Keratinocyte (primary cell): Measurements from ENCODE around the gene NECTIN1. TPM values are rescaled to one million over a fixed set of nuclear protein-coding genes. Genes with fewer than 3 reads are reported as not detected.

Source experiments
- DNase-seq: peaks from one replicate; pipeline ENCODE4 v3.0.0-alpha.2; 2011; ENCODE audit warnings: low read depth, missing footprints, low spot score
- FAIRE-seq: peaks from 2 replicates; lab custom pipeline; 2011; peaks lifted over from hg19 to GRCh38; lab: Jason Lieb, UNC
- H2AFZ ChIP-seq: 2 replicates; pipeline ENCODE4 v1.6.0; 2012; ENCODE audit warnings: low read length, control low read depth, inconsistent platforms; ENCODE audit not compliant: control insufficient read depth
- H3K27ac ChIP-seq: 2 replicates; pipeline ENCODE4 v1.5.1; 2011; ENCODE audit warnings: low read length; ENCODE audit not compliant: control insufficient read depth, insufficient read depth
- H3K27me3 ChIP-seq: 3 replicates; pipeline ENCODE4 v1.6.0; 2011; ENCODE audit warnings: low read length; ENCODE audit not compliant: control insufficient read depth, insufficient read depth; ENCODE audit errors: extremely low read depth
- H3K36me3 ChIP-seq, 2 experiments: 2 replicates in 1 of 2; 3 replicates in 1 of 2; pipeline ENCODE4 v1.5.1; 2011; ENCODE audit warnings: low read length in 2 of 2, mild to moderate bottlenecking in 1 of 2; ENCODE audit not compliant: control insufficient read depth in 2 of 2, insufficient read depth in 2 of 2; ENCODE audit errors: extremely low read depth in 1 of 2
- H3K4me1 ChIP-seq: 3 replicates; pipeline ENCODE4 v1.5.1; 2011; ENCODE audit warnings: low read length; ENCODE audit not compliant: control insufficient read depth, insufficient read depth; ENCODE audit errors: extremely low read depth
- H3K4me2 ChIP-seq: 3 replicates; pipeline ENCODE4 v1.6.0; 2011; ENCODE audit warnings: low read depth, low read length; ENCODE audit not compliant: control insufficient read depth, insufficient read depth; ENCODE audit errors: extremely low read depth
- H3K4me3 ChIP-seq, 3 experiments: fragments of 200-600 bp in 1 of 3; sonication (generic) in 1 of 3; 2 replicates in 2 of 3; 3 replicates in 1 of 3; pipeline ENCODE4 v1.5.1; 2011 to 2016; ENCODE audit warnings: low read length in 3 of 3, mild to moderate bottlenecking in 3 of 3, control low read depth in 2 of 3, inconsistent platforms in 1 of 3, low read depth in 1 of 3, mixed read lengths in 1 of 3, mixed run types in 1 of 3, moderate library complexity in 1 of 3; ENCODE audit not compliant: control insufficient read depth in 2 of 3, insufficient read depth in 2 of 3; ENCODE audit errors: extremely low read depth in 1 of 3
- H3K79me2 ChIP-seq: 2 replicates; pipeline ENCODE4 v1.6.0; 2012; ENCODE audit warnings: low read length; ENCODE audit not compliant: control insufficient read depth, insufficient read depth
- H3K9ac ChIP-seq: 3 replicates; pipeline ENCODE4 v1.6.0; 2011; ENCODE audit warnings: low read length; ENCODE audit not compliant: control insufficient read depth, insufficient read depth; ENCODE audit errors: extremely low read depth
- H3K9me1 ChIP-seq: 3 replicates; pipeline ENCODE4 v1.6.0; 2011; ENCODE audit warnings: low read length; ENCODE audit not compliant: control insufficient read depth, insufficient read depth; ENCODE audit errors: extremely low read depth
- H3K9me3 ChIP-seq: 2 replicates; pipeline ENCODE4 v1.5.1; 2012; ENCODE audit warnings: low read depth, low read length; ENCODE audit not compliant: control insufficient read depth
- H4K20me1 ChIP-seq: 3 replicates; pipeline ENCODE4 v1.6.0; 2011; ENCODE audit warnings: low read length; ENCODE audit not compliant: control insufficient read depth, insufficient read depth; ENCODE audit errors: extremely low read depth
- CTCF ChIP-seq, 3 experiments: IDR thresholded peaks in 1 of 3; conservative IDR thresholded peaks in 1 of 3; optimal IDR thresholded peaks in 1 of 3; 2 replicates in 2 of 3; 3 replicates in 1 of 3; pipeline versions ENCODE3 to v1.5.1; 2011; ENCODE audit warnings: low read length in 3 of 3, mild to moderate bottlenecking in 3 of 3, moderate library complexity in 2 of 3, control low read depth in 1 of 3, inconsistent platforms in 1 of 3; ENCODE audit not compliant: insufficient read depth in 2 of 3; ENCODE audit errors: extremely low read depth in 1 of 3
- EZH2 ChIP-seq: IDR thresholded peaks from one replicate; pipeline ENCODE4 v1.6.1; 2012; ENCODE audit warnings: inconsistent platforms, mild to moderate bottlenecking, low read length, moderate library complexity
- dilution Hi-C: fragments of 300-500 bp; cut with MboI; formaldehyde crosslinking; loops from one replicate; pipeline ENCODE4 v1.7.0; 2020; ENCODE audit warnings: low sequenced_read_pairs; ENCODE audit not compliant: extremely low pct_ligation_motif_present
- polyA plus RNA-seq, 5 experiments: library from polyadenylated mRNA; depleted of rRNA in 3 of 5; stranded (reverse) in 3 of 5; stranded (forward) in 1 of 5; unstranded in 1 of 5; fragments of >200 nt; gene quantifications; 1 replicate in 1 of 5; 2 replicates in 3 of 5; 3 replicates in 1 of 5; pipeline versions ENCODE4 v1.2.1 to v1.2.3, GENCODE V29; 2011 to 2012; ENCODE audit warnings: missing spikeins in 2 of 5, low read depth in 1 of 5, low replicate concordance in 1 of 5

Gene NECTIN1
- polyA plus RNA-seq, 1 donor (not counting 4 experiments of a cell fraction or from before 2014, with no cell fraction given), result 37.5 TPM

- dilution Hi-C loops, result no loop called here
- no peak overlapping the region for H3K4me2 ChIP-seq
- H3K36me3 ChIP-seq, result no peaks in the 10 kb centered on the region
- H3K4me1 ChIP-seq, result peaks cover 21% of the 10 kb centered on the region
- no peak overlapping the region for H3K9ac ChIP-seq
- no peaks in the 10 kb centered on the region for H3K9me3 ChIP-seq
- DNase-seq (no peak), FAIRE-seq (no peak)
- no peaks in the 10 kb centered on the region for H3K79me2 ChIP-seq
- H3K9me1 ChIP-seq, result no peaks in the 10 kb centered on the region
- no peak overlapping the region for H3K27ac ChIP-seq
- H2AFZ ChIP-seq, result no peak overlapping the region
- no peak overlapping the region for H3K4me3 ChIP-seq
- peaks cover 4% of the 10 kb centered on the region for H3K27me3 ChIP-seq
- peaks cover 3% of the 10 kb centered on the region for H4K20me1 ChIP-seq
- TF ChIP-seq EZH2, result no peak
- no peak for TF ChIP-seq CTCF (optimal IDR thresholded peaks at IDR 0.05 in 1 of 3, IDR thresholded peaks at IDR 0.05 in 1 of 3, conservative IDR thresholded peaks at IDR 0.05 in 1 of 3; ENCODE audit: extremely low read depth in 1 of 3, insufficient read depth in 2 of 3, low read length in 3 of 3)
Observed at GRCh38 chr11:119754199-119754598, 25.2 kb upstream of the NECTIN1 start.

- H3K9me1 ChIP-seq, result no peaks in the 10 kb centered on the region
- no peaks in the 10 kb centered on the region for H3K9me3 ChIP-seq
- H3K36me3 ChIP-seq, result no peaks in the 10 kb centered on the region
- no peak overlapping the region for H3K4me2 ChIP-seq
- peaks cover 4% of the 10 kb centered on the region for H3K27me3 ChIP-seq
- no peak overlapping the region for H3K9ac ChIP-seq
- no peak overlapping the region for H3K4me3 ChIP-seq
- peaks cover 12% of the 10 kb centered on the region for H3K4me1 ChIP-seq
- TF ChIP-seq CTCF (optimal IDR thresholded peaks at IDR 0.05 in 1 of 3, IDR thresholded peaks at IDR 0.05 in 1 of 3, conservative IDR thresholded peaks at IDR 0.05 in 1 of 3; ENCODE audit: extremely low read depth in 1 of 3, insufficient read depth in 2 of 3, low read length in 3 of 3) (no peak), EZH2 (no peak)
- peaks cover 3% of the 10 kb centered on the region for H4K20me1 ChIP-seq
- dilution Hi-C loops, result no loop called here
- H3K79me2 ChIP-seq, result no peaks in the 10 kb centered on the region
- H2AFZ ChIP-seq, result no peak overlapping the region
- FAIRE-seq (no peak), DNase-seq (no peak)
- no peak overlapping the region for H3K27ac ChIP-seq
Observed at GRCh38 chr11:119752946-119753345, 23.9 kb upstream of the NECTIN1 start.
